Mucosa of descending colon (tissue), 3 donors: Measurements from ENCODE around the gene RHBDF2. TPM values are rescaled to one million over a fixed set of nuclear protein-coding genes. Genes with fewer than 3 reads are reported as not detected.
A peak's percentile ranks its signal among the peaks of the same experiment; 100 is the strongest.

Source experiments
- ATAC-seq: fragments of 200-7000 bp; cut with Tn5 transposase; one replicate; pipeline ENCODE4 v1.9.1; 2020; ENCODE audit warnings: mild to moderate bottlenecking, moderate library complexity
- DNase-seq, 3 donors: peaks; one replicate each; pipeline ENCODE4 v3.0.0-alpha.2; 2020
- H3K36me3 ChIP-seq: fragments of 200-600 bp; one replicate; pipeline ENCODE4 v1.8.0; 2021; ENCODE audit warnings: low read depth, mild to moderate bottlenecking
- H3K4me1 ChIP-seq: fragments of 200-600 bp; one replicate; pipeline ENCODE4 v1.8.0; 2021; ENCODE audit warnings: low read depth, mild to moderate bottlenecking
- H3K4me3 ChIP-seq: fragments of 200-600 bp; one replicate; pipeline ENCODE4 v1.8.0; 2021; ENCODE audit warnings: mild to moderate bottlenecking
- H3K9me3 ChIP-seq: fragments of 200-600 bp; one replicate; pipeline ENCODE4 v1.8.0; 2021; ENCODE audit warnings: mild to moderate bottlenecking
- CTCF ChIP-seq: fragments of 200-600 bp; IDR thresholded peaks from one replicate; pipeline ENCODE4 v1.8.0; 2022; ENCODE audit warnings: antibody characterized with exemption, mild to moderate bottlenecking
- intact Hi-C, 2 donors: fragments of 100-400 bp; cut with DNase I in 1 of 2; cut with micrococcal nuclease in 1 of 2; formaldehyde crosslinking; loops; one replicate each; pipeline versions ENCODE4 v1.11.0 to v1.11.1; 2022; cut with DNase I, micrococcal nuclease
- total RNA-seq, 3 donors: library from RNA; stranded (reverse); fragmentation: NEBNext Ultra II Directional in 2 of 3; extraction: Animal tissue kit (Norgen Biotek cat#: 25700) in 2 of 3; gene quantifications; one replicate each; pipeline versions ENCODE4 v1.2.1 to v1.2.4, GENCODE V29; 2021 to 2023
- donor health status: DM: no; HTN: no; CAD: no; lungs with moderate emphysema.
- donor health status: DM: no; HTN: no; CAD: no.
- donor health status: DM: no; HTN: yes; CAD: no.

RHBDF2 gene
- total RNA-seq, 3 donors from 2014 or later = 11.2 to 20.8 (median 18.9) TPM

GRCh38 chr17:76477576-76477975, 23.6 kb downstream of the RHBDF2 start:
- no peak for TF ChIP-seq CTCF
- no peaks in the 10 kb centered on the region for H3K4me1 ChIP-seq
- DNase-seq (no peak), ATAC-seq (no peak)
- no peaks in the 10 kb centered on the region for H3K9me3 ChIP-seq
- no peaks in the 10 kb centered on the region for H3K36me3 ChIP-seq
- H3K4me3 ChIP-seq = no peak overlapping the region
- intact Hi-C loops = no loop called here

DNA sequence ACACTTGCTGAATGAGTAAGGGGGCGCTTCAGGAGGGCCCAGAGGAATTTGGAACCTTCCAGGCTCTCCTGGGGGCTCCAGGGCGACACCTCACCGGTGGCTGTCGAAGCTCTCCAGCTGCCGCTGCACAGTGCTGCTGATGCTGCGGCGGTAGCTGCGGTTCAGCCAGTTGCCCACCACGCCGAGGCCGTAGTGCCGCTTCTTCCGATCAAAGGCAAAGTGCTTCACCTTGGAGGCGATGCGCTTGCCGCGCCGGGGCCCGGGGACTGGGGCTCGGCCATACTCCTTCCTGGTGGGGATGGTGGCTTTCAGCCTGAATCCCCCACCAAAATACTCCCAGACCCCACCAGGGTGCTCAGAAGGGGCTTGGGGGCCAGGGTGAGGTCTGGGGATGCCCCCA, 24.5 kb downstream of the RHBDF2 start:
- no peak overlapping the region for H3K4me3 ChIP-seq
- DNase-seq = no peak
- no peaks in the 10 kb centered on the region for H3K4me1 ChIP-seq
- no peak for TF ChIP-seq CTCF
- intact Hi-C loops = no loop called here
- no peak for ATAC-seq
- H3K36me3 ChIP-seq = no peaks in the 10 kb centered on the region
- H3K9me3 ChIP-seq = no peaks in the 10 kb centered on the region

GRCh38 chr17:76475302-76475701, 25.9 kb downstream of the RHBDF2 start:
- intact Hi-C loops = no loop called here
- Histone ChIP-seq H3K4me1 (no peaks in the 10 kb centered on the region), H3K9me3 (no peaks in the 10 kb centered on the region), H3K36me3 (no peaks in the 10 kb centered on the region), H3K4me3 (no peak overlapping the region)
- DNase-seq = no peak
- no peak for TF ChIP-seq CTCF
- ATAC-seq = no peak

DNA sequence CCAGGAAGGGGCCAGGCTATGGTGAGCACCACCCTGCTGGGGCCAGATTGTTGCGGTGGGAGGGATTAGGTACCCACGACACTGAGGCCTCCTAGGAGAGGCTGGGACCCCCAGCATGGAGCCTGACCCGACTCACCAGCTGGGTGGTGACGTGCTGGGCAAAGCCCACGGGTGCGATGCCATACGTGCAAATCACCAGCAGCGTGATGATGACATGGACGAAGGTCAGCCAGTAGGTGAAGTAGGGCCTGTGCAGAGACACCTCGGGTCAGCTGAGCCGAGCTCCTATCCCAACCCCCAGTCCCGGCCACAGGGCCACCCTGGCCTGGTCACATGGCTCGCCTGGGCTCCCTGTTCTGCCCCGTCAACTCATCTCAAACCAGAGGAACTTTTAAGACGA, 26.3 kb downstream of the RHBDF2 start:
- H3K4me3 ChIP-seq = no peak overlapping the region
- no peaks in the 10 kb centered on the region for H3K36me3 ChIP-seq
- no peak for TF ChIP-seq CTCF
- no peaks in the 10 kb centered on the region for H3K4me1 ChIP-seq
- ATAC-seq (no peak), DNase-seq (no peak)
- H3K9me3 ChIP-seq = no peaks in the 10 kb centered on the region
- intact Hi-C loops = no loop called here

DNA sequence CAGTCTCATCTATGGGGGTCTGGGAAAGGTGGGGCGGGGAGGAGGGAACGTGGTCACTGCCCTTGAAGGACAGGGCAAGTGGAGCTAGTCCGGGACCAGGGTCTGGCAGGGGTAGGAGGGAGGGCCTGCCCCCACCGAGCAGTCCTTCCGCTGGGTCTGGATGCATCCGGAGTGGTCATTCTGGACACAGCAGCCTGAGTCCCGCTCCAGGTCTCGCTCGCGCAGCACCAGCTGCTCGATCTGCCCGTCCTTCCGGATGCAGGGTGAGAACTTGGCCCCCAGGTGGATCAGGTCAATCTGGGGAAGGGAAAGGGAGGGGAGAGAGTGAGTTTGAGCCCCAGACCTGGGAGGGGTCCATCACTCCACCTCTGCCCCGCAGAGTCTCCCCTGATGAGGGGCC, 27.0 kb downstream of the RHBDF2 start:
- no peak overlapping the region for H3K4me3 ChIP-seq
- H3K4me1 ChIP-seq = no peaks in the 10 kb centered on the region
- ATAC-seq (no peak), DNase-seq (no peak)
- no peaks in the 10 kb centered on the region for H3K9me3 ChIP-seq
- no peaks in the 10 kb centered on the region for H3K36me3 ChIP-seq
- intact Hi-C loops = no loop called here
- TF ChIP-seq CTCF = no peak

GRCh38 chr17:76473541-76473985, 27.7 kb downstream of the RHBDF2 start:
- peak; percentile 25 for ATAC-seq

More at GRCh38 chr17:76473541-76473985, 27.7 kb downstream of the RHBDF2 start:
- Histone ChIP-seq H3K4me1 (no peaks in the 10 kb centered on the region), H3K4me3 (no peak overlapping the region), H3K9me3 (no peaks in the 10 kb centered on the region), H3K36me3 (no peaks in the 10 kb centered on the region)
- TF ChIP-seq CTCF = no peak
- intact Hi-C loops = no loop called here
- peak in 1 of 3 donors; percentile 50 for DNase-seq
